ENCODE data around the gene TRAPPC3L.
A peak's percentile ranks its signal among the peaks of the same experiment; 100 is the strongest.

TRAPPC3L gene

GRCh38 chr6:116545651-116546050 lies at the start of gene TRAPPC3L:
TRAPPC3L (minus strand) TSS chr6:116545684; CDS start chr6:116545514, 170 bp downstream.
- DNase-seq: no peak

GRCh38 chr6:116595247-116595646 lies 49.8 kb upstream of the TRAPPC3L start:
- no peak for DNase-seq

GRCh38 chr6:116586738-116587137 lies 41.3 kb upstream of the TRAPPC3L start:
- DNase-seq: no peak

- no peak for DNase-seq
These were observed 40.8 kb upstream of the TRAPPC3L start for GRCh38 chr6:116586276-116586675.

GRCh38 chr6:116580198-116580597 lies 34.7 kb upstream of the TRAPPC3L start:
- no peak for DNase-seq

- DNase-seq: no peak
These were observed 33.7 kb upstream of the TRAPPC3L start for GRCh38 chr6:116579143-116579542.

DNA sequence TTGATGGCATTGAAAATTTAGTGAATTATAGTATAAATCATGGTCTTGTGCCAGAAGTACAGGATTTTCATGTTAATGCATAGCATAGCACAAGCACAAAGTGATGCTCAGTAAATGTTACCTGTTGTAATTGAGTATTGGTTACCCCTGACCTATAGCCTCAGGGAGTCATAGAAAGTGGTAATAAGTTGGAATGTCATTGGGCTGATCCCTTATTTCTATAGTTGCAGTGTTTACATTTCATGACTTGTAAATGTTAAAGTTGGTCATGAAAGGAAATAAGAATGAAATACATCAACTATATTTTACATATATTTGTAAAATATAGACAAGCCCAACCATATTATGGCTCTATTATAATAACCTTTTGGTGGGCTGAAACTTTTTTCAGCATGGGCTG lies 32.9 kb upstream of the TRAPPC3L start:
- no peak for DNase-seq

- DNase-seq: no peak
These were observed 32.0 kb upstream of the TRAPPC3L start for GRCh38 chr6:116577486-116577885.

DNA sequence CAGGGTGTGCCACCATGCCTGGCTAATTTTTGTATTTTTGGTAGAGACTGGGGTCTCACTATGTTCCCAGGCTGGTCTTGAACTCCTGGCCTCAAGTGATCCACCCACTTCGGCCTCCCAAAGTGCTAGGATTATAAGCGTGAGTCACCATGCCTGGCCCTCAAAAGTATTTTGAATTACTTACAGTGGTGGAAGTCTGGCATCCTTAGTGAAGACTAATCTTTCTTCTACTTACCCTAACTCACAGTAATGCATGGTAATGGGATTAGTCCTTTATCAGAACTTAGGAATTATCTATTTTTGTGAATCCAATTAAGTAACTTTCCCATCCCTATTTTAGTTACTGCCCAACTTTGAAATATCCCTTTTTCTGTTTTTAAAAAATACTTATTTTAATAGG lies 29.7 kb upstream of the TRAPPC3L start:
- no peak for DNase-seq

DNA sequence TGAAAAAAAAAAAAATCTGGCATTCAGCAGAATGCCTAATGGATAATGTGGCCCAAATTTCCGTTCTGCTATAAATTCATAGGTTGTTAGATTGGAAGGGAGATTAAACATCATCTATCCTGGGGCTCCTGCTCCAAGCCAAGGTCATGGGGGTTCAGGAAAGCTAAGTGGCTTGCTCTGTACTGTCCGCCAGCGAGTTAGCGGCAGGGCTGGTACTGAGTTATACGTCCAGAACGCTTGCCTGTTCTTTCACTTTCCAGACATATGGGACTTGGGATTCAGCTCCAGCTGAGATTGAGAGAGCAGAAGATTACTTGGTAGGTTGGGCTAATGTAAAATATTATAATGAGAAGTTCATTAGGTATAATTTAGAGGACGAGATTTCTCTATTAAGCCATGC lies 26.7 kb upstream of the TRAPPC3L start:
- DNase-seq: no peak

GRCh38 chr6:116571683-116572000 lies 26.2 kb upstream of the TRAPPC3L start:
- DNase-seq: no peak

GRCh38 chr6:116570856-116571682 lies 25.6 kb upstream of the TRAPPC3L start, which contains the start of gene RWDD1:
RWDD1 (plus strand) TSS chr6:116571504; CDS start chr6:116571583, 79 bp downstream.
- peak; percentile 99 for DNase-seq

DNA sequence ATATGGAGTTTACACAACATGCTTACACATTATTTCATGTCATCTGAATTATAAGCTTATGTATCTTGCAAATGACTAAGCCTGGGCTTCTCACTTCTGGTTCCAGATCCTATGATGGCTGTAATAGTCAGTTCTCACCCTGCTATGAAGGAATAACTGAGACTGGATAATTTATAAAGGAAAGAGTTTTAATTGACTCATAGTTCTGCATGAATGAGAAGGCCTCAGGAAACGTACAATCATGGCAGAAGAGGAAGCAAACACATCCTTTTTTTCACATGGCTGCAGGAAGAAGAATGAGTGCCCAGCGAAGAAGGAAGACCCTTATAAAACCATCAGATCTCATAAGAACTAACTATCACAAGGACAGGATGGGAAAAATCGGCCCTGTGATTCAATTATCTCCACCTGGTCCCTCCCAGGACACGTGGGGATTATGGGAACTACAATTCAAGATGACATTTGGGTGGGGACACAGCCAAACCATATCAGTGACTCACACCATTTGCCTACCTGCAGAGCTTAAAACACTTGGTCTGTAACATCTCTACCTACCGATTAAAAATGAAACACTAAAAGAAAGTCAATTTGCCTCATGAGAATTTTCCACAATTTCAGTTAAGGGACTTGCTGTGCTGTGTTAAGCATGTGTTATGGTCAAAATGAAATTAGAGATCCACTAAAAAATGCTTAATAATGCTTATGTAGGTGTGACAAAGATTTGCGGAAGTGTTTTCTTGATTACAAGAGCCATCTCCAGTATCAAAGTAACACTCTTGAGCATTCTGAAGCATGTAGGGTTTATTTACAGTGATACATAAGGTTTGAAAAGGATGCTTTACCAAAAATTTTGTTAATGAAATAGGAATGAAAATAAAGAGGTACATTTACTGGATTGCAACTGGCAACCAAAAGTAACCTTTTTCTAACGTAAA lies 23.6 kb upstream of the TRAPPC3L start:
- DNase-seq: no peak

DNA sequence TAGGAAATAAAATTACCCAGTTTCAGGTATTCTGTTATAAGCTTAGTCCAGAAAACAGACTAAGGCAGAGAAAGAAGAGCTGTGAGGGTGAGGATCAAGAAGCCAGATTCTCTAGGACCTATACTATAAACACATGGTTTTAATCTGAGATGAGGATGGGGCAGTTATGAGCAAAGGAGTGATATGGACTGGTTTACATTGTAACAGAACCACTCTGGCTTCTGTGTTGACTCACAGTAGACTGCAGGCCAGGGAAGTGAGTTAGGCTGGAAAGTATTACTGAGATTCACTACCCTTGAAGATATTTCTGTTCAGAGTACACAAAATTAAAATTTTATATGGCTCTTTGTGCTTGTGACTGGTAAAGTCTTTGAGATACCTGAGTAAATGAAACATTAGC lies 22.6 kb upstream of the TRAPPC3L start:
- no peak for DNase-seq

GRCh38 chr6:116564921-116565872 lies 19.7 kb upstream of the TRAPPC3L start:
- DNase-seq: peak; percentile 55

- DNase-seq: no peak
These were observed 18.8 kb upstream of the TRAPPC3L start for GRCh38 chr6:116564311-116564710.

- no peak for DNase-seq
These were observed 18.3 kb upstream of the TRAPPC3L start for GRCh38 chr6:116563830-116564229.

DNA sequence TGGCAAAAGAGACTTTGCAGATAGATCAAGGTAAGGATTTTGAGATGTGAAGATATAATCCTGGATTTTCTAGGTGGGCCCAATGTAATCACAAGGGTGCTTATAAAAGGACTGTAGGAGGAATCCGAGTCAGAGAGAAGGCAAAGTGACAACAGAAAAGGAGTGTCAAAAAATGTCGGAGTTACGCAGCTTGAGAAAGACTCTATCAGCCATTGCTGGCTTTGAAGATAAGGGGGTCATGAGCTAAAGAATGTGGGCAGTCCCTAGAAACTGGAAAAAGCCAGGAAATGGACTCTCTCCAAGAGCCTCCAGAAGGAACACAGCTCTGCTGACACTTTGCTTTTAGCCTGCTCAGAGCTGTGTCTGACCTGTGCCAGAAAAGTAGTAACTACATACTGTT lies 17.1 kb upstream of the TRAPPC3L start:
- DNase-seq: no peak

DNA sequence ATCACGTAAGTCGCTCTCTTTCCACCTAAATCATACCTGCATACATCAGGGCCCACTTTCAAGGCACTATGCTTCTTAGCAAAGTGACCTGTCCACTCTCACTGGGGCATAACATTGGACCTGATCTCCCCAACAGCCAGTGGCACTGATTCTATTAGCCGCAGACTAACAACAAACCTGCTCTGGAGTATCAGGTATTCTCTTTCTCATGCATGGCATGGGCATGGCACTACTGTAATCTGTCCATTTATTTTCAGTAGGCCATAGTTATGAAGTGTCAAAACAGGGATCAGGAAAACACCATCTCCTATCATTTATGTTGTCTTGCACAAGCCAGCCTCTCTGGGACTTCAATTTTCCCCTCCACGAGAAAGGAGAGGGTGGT lies 16.5 kb upstream of the TRAPPC3L start:
- no peak for DNase-seq

GRCh38 chr6:116561377-116562018 lies 16.0 kb upstream of the TRAPPC3L start:
- DNase-seq: peak; percentile 79

- no peak for DNase-seq
These were observed 14.6 kb upstream of the TRAPPC3L start for GRCh38 chr6:116560130-116560529.

DNA sequence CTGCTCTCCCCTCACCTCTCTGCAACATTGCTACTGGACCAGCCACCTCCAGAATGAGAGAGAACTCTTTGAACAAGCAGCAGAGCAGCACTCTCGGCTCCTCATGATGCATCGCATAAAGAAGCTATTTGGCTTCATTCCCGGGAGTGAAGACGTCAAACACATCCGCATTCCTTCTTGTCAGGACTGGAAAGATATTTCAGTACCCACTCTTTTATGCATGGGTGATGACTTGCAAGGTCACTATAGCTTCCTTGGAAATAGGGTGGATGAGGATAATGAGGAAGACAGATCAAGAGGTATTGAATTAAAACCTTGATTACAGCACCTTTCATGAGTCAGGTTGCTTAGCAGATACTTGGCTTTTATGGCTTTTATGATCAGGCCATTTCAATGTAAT lies 12.4 kb upstream of the TRAPPC3L start:
- DNase-seq: no peak
